Measurements from ENCODE around the gene TSSK1B.
"Not testable (repeated sequence)": the region's sequence is repeated elsewhere in the genome, so short reads cannot be mapped to it uniquely, and the experiment has no call there.

TSSK1B gene

GRCh38 chr5:113404269-113404668 lies 30.5 kb downstream of the TSSK1B start:
- no peak for DNase-seq (ENCODE audit: low read depth in 2 of 3, low spot score in 1 of 3)

- DNase-seq (ENCODE audit: low read depth in 2 of 3, low spot score in 1 of 3) = not testable (repeated sequence)
Measured at GRCh38 chr5:113397986-113398385, 36.8 kb downstream of the TSSK1B start.

GRCh38 chr5:113397046-113397445 lies 37.7 kb downstream of the TSSK1B start:
- no peak for DNase-seq (ENCODE audit: low read depth in 2 of 3, low spot score in 1 of 3)

GRCh38 chr5:113394658-113395057 lies 40.1 kb downstream of the TSSK1B start:
- DNase-seq (ENCODE audit: low read depth in 2 of 3, low spot score in 1 of 3) = no peak

GRCh38 chr5:113390224-113390623 lies 44.6 kb downstream of the TSSK1B start:
- DNase-seq (ENCODE audit: low read depth in 2 of 3, low spot score in 1 of 3) = no peak

GRCh38 chr5:113389116-113389515 lies 45.7 kb downstream of the TSSK1B start:
- DNase-seq (ENCODE audit: low read depth in 2 of 3, low spot score in 1 of 3) = no peak

- no peak for DNase-seq (ENCODE audit: low read depth in 2 of 3, low spot score in 1 of 3)
Measured at GRCh38 chr5:113387844-113388243, 46.9 kb downstream of the TSSK1B start.

- DNase-seq (ENCODE audit: low read depth in 2 of 3, low spot score in 1 of 3) = no peak
Measured at GRCh38 chr5:113384782-113385285, 50.0 kb downstream of the TSSK1B start.

- DNase-seq (ENCODE audit: low read depth in 2 of 3, low spot score in 1 of 3) = no peak
Measured at GRCh38 chr5:113382731-113383130, 52.1 kb downstream of the TSSK1B start.
